ENCODE measurements around the gene KRT83. TPM values are rescaled to one million over a fixed set of nuclear protein-coding genes. Genes with fewer than 3 reads are reported as not detected.

Gene KRT83
- total RNA-seq, 1 experiment from 2014 or later, result not detected

DNA sequence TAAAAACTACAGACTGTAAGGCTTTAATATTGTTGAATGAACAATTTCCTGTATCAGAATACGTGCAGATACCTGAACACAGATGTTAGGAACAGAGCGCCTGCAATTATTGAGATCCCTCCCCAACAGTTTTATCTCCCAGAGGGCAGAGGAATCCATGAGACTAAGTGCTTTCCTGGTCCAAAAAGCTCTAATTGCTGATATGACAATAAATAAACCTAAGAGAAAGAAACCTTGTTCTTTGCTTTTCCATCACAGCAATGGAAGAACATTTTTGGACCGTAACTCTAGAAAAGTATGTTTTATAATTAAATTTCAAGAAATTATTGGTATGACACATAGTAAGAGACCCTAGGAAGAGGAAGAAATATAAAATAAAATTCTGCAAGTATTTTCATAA lies 13.0 kb upstream of the KRT83 start:
- Histone ChIP-seq H3K36me3 (ENCODE audit: low read depth) (no peaks in the 10 kb centered on the region), H3K27me3 (ENCODE audit: insufficient read depth, low read depth) (no peaks in the 10 kb centered on the region), H3K4me3 (no peak overlapping the region), H3K27ac (no peak overlapping the region), H3K4me1 (replicated peaks; ENCODE audit: insufficient read depth) (peaks cover 23% of the 10 kb centered on the region), H3K4me2 (no peak overlapping the region), H3K9me2 (ENCODE audit: insufficient read depth) (no peaks in the 10 kb centered on the region), H4K20me1 (ENCODE audit: insufficient read depth) (no peaks in the 10 kb centered on the region), H2AFZ (no peak overlapping the region), H3K9me3 (ENCODE audit: insufficient read depth, low read depth) (no peaks in the 10 kb centered on the region), H3F3A (ENCODE audit: insufficient read depth, low read depth) (peaks cover 22% of the 10 kb centered on the region), H3K79me2 (ENCODE audit: low read depth) (no peaks in the 10 kb centered on the region)
- DNase-seq, result no peak
- POLR2A ChIA-PET (ENCODE audit: unreplicated experiment), result interaction anchor here (0.6 kb wide), 1 partner anchor 592 kb away, joined by 4 read pairs; no protein-coding TSS in a partner anchor
- intact Hi-C loops (cut with micrococcal nuclease; ENCODE audit: unreplicated experiment), result no loop called here
- CTCF ChIA-PET, result interaction anchor here (0.6 kb wide), 1 partner anchor 10 kb away, joined by 6 read pairs; no protein-coding TSS in a partner anchor
- no TSS peak for BruUV-seq (replicated peaks)
- TF ChIP-seq EZH2 (IDR thresholded peaks at IDR 0.05; ENCODE audit: low read depth), result no peak
- TF ChIP-seq, protein P1, sequence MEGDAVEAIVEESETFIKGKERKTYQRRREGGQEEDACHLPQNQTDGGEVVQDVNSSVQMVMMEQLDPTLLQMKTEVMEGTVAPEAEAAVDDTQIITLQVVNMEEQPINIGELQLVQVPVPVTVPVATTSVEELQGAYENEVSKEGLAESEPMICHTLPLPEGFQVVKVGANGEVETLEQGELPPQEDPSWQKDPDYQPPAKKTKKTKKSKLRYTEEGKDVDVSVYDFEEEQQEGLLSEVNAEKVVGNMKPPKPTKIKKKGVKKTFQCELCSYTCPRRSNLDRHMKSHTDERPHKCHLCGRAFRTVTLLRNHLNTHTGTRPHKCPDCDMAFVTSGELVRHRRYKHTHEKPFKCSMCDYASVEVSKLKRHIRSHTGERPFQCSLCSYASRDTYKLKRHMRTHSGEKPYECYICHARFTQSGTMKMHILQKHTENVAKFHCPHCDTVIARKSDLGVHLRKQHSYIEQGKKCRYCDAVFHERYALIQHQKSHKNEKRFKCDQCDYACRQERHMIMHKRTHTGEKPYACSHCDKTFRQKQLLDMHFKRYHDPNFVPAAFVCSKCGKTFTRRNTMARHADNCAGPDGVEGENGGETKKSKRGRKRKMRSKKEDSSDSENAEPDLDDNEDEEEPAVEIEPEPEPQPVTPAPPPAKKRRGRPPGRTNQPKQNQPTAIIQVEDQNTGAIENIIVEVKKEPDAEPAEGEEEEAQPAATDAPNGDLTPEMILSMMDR (conservative IDR thresholded peaks at IDR 0.05), result no peak

DNA sequence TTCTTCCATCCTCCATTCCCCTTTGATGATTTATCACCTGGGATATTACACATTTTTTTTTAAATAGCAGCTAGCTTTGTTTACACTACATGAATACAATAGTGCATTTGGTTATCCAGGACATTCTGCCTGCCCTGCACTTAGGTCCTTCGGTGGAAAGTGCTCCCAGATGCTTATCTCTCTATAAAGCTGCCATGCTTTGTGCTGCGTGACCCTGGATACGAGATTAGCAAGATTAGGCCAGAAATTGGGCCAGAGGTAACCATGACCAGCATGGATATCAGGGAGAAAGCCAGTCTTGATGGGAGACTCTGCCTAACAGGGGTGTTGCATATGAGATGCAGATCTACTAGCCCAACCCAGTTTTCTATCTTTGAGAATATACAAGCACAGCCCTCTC lies 12.1 kb upstream of the KRT83 start:
- CTCF ChIA-PET, result interaction anchor here (0.6 to 0.7 kb wide), 4 partner anchors 11 to 144 kb away, joined by 3 to 6 read pairs (median 4); no protein-coding TSS in a partner anchor
- peak in 1 of 2 experiments; percentile 37 for DNase-seq

DNA sequence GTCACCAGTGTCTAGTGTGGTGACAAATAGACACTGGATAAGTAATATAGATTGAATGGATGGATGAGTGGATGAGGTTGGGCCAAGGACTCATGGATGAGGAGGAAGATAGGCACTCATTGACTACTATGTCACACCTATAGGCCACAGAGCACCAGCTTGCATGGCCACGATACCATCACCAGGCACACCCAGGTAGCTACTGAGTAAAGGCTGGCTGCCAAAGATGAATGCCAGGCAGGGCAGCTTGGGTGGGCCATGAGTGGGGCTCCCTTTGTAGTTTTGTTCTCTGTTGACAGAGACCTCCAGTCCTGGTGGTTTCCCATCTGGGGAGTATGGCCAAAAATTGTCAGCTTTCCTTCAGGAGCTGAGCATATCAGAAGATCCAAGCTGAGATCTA lies 11.2 kb upstream of the KRT83 start:
- intact Hi-C loops (cut with micrococcal nuclease; ENCODE audit: unreplicated experiment), result no loop called here
- Histone ChIP-seq H3K9me3 (ENCODE audit: insufficient read depth, low read depth) (no peaks in the 10 kb centered on the region), H2AFZ (no peak overlapping the region), H3K36me3 (ENCODE audit: low read depth) (no peaks in the 10 kb centered on the region), H3K4me3 (no peak overlapping the region), H3K4me2 (no peak overlapping the region), H4K20me1 (ENCODE audit: insufficient read depth) (no peaks in the 10 kb centered on the region), H3K79me2 (ENCODE audit: low read depth) (no peaks in the 10 kb centered on the region), H3F3A (ENCODE audit: insufficient read depth, low read depth) (peaks cover 18% of the 10 kb centered on the region; the same call in 1 of the 2 replicates), H3K27me3 (ENCODE audit: insufficient read depth, low read depth) (no peaks in the 10 kb centered on the region), H3K4me1 (replicated peaks; ENCODE audit: insufficient read depth) (peaks cover 27% of the 10 kb centered on the region), H3K9me2 (ENCODE audit: insufficient read depth) (no peaks in the 10 kb centered on the region), H3K27ac (no peak overlapping the region)
- no TSS peak for BruUV-seq (replicated peaks)
- TF ChIP-seq, protein P1 (conservative IDR thresholded peaks at IDR 0.05), result no peak
- no peak for TF ChIP-seq EZH2 (IDR thresholded peaks at IDR 0.05; ENCODE audit: low read depth)
- CTCF ChIA-PET, result interaction anchor here (0.7 kb wide), 1 partner anchor 86 kb away, joined by 3 read pairs; no protein-coding TSS in a partner anchor
- no peak for DNase-seq
- POLR2A ChIA-PET (ENCODE audit: unreplicated experiment), result no interaction called here

More for the DNA sequence above, 12.1 kb upstream of the KRT83 start:
- Histone ChIP-seq H3K27me3 (ENCODE audit: insufficient read depth, low read depth) (no peaks in the 10 kb centered on the region), H4K20me1 (ENCODE audit: insufficient read depth) (no peaks in the 10 kb centered on the region), H3K27ac (no peak overlapping the region), H3K36me3 (ENCODE audit: low read depth) (no peaks in the 10 kb centered on the region), H3K9me2 (ENCODE audit: insufficient read depth) (no peaks in the 10 kb centered on the region), H3K4me3 (no peak overlapping the region), H3K4me1 (replicated peaks; ENCODE audit: insufficient read depth) (peaks cover 23% of the 10 kb centered on the region), H3K4me2 (no peak overlapping the region), H3K79me2 (ENCODE audit: low read depth) (no peaks in the 10 kb centered on the region), H3K9me3 (ENCODE audit: insufficient read depth, low read depth) (no peaks in the 10 kb centered on the region), H3F3A (ENCODE audit: insufficient read depth, low read depth) (peaks cover 22% of the 10 kb centered on the region), H2AFZ (no peak overlapping the region)
- TF ChIP-seq EZH2 (IDR thresholded peaks at IDR 0.05; ENCODE audit: low read depth), result no peak
- TF ChIP-seq, protein P1 (conservative IDR thresholded peaks at IDR 0.05), result no peak
- BruUV-seq (replicated peaks), result no TSS peak
- POLR2A ChIA-PET (ENCODE audit: unreplicated experiment), result interaction anchor here (0.7 kb wide), 1 partner anchor 141 kb away, joined by 5 read pairs; no protein-coding TSS in a partner anchor
- intact Hi-C loops (cut with micrococcal nuclease; ENCODE audit: unreplicated experiment), result no loop called here

Measured in PC-9 (cell line).